PFSK-1 (cell line): ENCODE data around the gene LHPP.

Experiments used
- POLR2AphosphoS5 ChIP-seq: IDR thresholded peaks from 2 replicates; pipeline ENCODE4 v1.6.1; 2012; ENCODE audit warnings: low read depth, mild to moderate bottlenecking, control low read depth, low read length, moderate library complexity
- REST ChIP-seq, 2 experiments: IDR thresholded peaks; 2 replicates each; pipeline versions ENCODE4 v1.6.1 to v1.8.0; 2011 to 2012; ENCODE audit warnings: low read depth in 2 of 2, low read length in 2 of 2, control low read depth in 1 of 2, inconsistent platforms in 1 of 2, mild to moderate bottlenecking in 1 of 2, moderate library complexity in 1 of 2; ENCODE audit not compliant: insufficient read depth in 1 of 2
- SIN3A ChIP-seq: IDR thresholded peaks from 2 replicates; pipeline ENCODE4 v1.6.1; 2012; ENCODE audit warnings: mild to moderate bottlenecking, low read length, moderate library complexity, borderline replicate concordance; ENCODE audit not compliant: insufficient read depth
- TAF1 ChIP-seq: IDR thresholded peaks from 2 replicates; pipeline ENCODE4 v1.6.1; 2012; ENCODE audit warnings: low read length, control low read depth, borderline replicate concordance; ENCODE audit not compliant: insufficient read depth

- TF ChIP-seq REST (IDR thresholded peaks at IDR 0.05; ENCODE audit: insufficient read depth in 1 of 2, low read depth in 2 of 2, low read length in 2 of 2) (no peak), TAF1 (no peak), POLR2AphosphoS5 (no peak), SIN3A (no peak)
Measured at GRCh38 chr10:124422742-124423141, 38.9 kb upstream of the LHPP start.
